LHCN-M2 (cell line): ENCODE data around the gene NOX3. TPM values are rescaled to one million over a fixed set of nuclear protein-coding genes. Genes with fewer than 3 reads are reported as not detected.
A peak's percentile ranks its signal among the peaks of the same experiment; 100 is the strongest.
"Not testable (repeated sequence)": the region's sequence is repeated elsewhere in the genome, so short reads cannot be mapped to it uniquely, and the experiment has no call there.

ENCODE experiments used
- DNase-seq: peaks from one replicate; pipeline ENCODE4 v3.0.0-alpha.2; 2012; ENCODE audit warnings: low read depth
- total RNA-seq: library from RNA; depleted of rRNA; stranded (reverse); fragments of >200 nt; gene quantifications from 2 replicates; pipeline ENCODE4 v1.2.3, GENCODE V29; 2014; rRNA removed

The NOX3 gene
- total RNA-seq, 1 experiment from 2014 or later = not detected

GRCh38 chr6:155374681-155375080 is 81.0 kb downstream of the NOX3 start:
- DNase-seq = no peak

- no peak for DNase-seq
Observed at GRCh38 chr6:155373276-155373675, 82.4 kb downstream of the NOX3 start.

- DNase-seq = no peak
Observed at GRCh38 chr6:155372256-155372655, 83.4 kb downstream of the NOX3 start.

GRCh38 chr6:155371230-155371629 is 84.4 kb downstream of the NOX3 start:
- DNase-seq = no peak

- no peak for DNase-seq
Observed at GRCh38 chr6:155366325-155366724, 89.3 kb downstream of the NOX3 start.

- no peak for DNase-seq
Observed at GRCh38 chr6:155364844-155365437, 90.7 kb downstream of the NOX3 start.

GRCh38 chr6:155364021-155364420 is 91.6 kb downstream of the NOX3 start:
- DNase-seq = not testable (repeated sequence)

- not testable (repeated sequence) for DNase-seq
Observed at GRCh38 chr6:155362968-155363632, 92.5 kb downstream of the NOX3 start.

GRCh38 chr6:155354167-155354566 is 101.5 kb downstream of the NOX3 start:
- peak; percentile 5 for DNase-seq

- peak; percentile 45 for DNase-seq
Observed at GRCh38 chr6:155352811-155353210, 102.8 kb downstream of the NOX3 start.

- DNase-seq = no peak
Observed at GRCh38 chr6:155352130-155352420, 103.6 kb downstream of the NOX3 start.

GRCh38 chr6:155351273-155352129 is 104.1 kb downstream of the NOX3 start:
- DNase-seq = no peak

- no peak for DNase-seq
Observed at GRCh38 chr6:155349956-155350355, 105.7 kb downstream of the NOX3 start.

- peak; percentile 49 for DNase-seq
Observed at GRCh38 chr6:155349129-155349528, 106.5 kb downstream of the NOX3 start.

GRCh38 chr6:155347800-155348199 is 107.8 kb downstream of the NOX3 start:
- DNase-seq = no peak

GRCh38 chr6:155346957-155347356 is 108.7 kb downstream of the NOX3 start:
- no peak for DNase-seq

Other genes starting within 250 kb of the NOX3 start
- not detected in 2 replicates for gene CLDN20, start 191.8 kb downstream of the NOX3 start, total RNA-seq
- 21.2 and 21.7 TPM in 2 replicates for gene TFB1M, start 141.4 kb downstream of the NOX3 start, total RNA-seq